ENCODE data around the gene HNRNPH2.

HNRNPH2 gene

GRCh38 chrX:101399825-101400224 lies 8.2 kb upstream of the HNRNPH2 start:
- H3K9me3 ChIP-seq (ENCODE audit: control insufficient read depth, insufficient read depth, low read length): no peaks in the 10 kb centered on the region
- H3K9ac ChIP-seq (ENCODE audit: low read depth, low read length): no peak overlapping the region
- H3K4me1 ChIP-seq (ENCODE audit: control insufficient read depth, insufficient read depth, low read length): no peaks in the 10 kb centered on the region
- no peaks in the 10 kb centered on the region for H3K27me3 ChIP-seq (ENCODE audit: control insufficient read depth, insufficient read depth, low read length)
- H3K4me3 ChIP-seq (ENCODE audit: low read depth, low read length): no peak overlapping the region
- H3K36me3 ChIP-seq (ENCODE audit: control insufficient read depth, insufficient read depth, low read length): peaks cover 8% of the 10 kb centered on the region

GRCh38 chrX:101407167-101407747 lies 765 bp upstream of the HNRNPH2 start:
- Histone ChIP-seq H3K4me3 (ENCODE audit: low read depth, low read length) (peak overlapping the region; percentile 72), H3K27me3 (ENCODE audit: control insufficient read depth, insufficient read depth, low read length) (no peaks in the 10 kb centered on the region), H3K9me3 (ENCODE audit: control insufficient read depth, insufficient read depth, low read length) (no peaks in the 10 kb centered on the region), H3K4me1 (ENCODE audit: control insufficient read depth, insufficient read depth, low read length) (no peaks in the 10 kb centered on the region), H3K36me3 (ENCODE audit: control insufficient read depth, insufficient read depth, low read length) (no peaks in the 10 kb centered on the region), H3K9ac (ENCODE audit: low read depth, low read length) (peak overlapping the region; percentile 38)

- no peaks in the 10 kb centered on the region for H3K4me1 ChIP-seq (ENCODE audit: control insufficient read depth, insufficient read depth, low read length)
Observed at GRCh38 chrX:101408532-101408841, 465 bp downstream of the HNRNPH2 start.

GRCh38 chrX:101409043-101409442 lies 1.0 kb downstream of the HNRNPH2 start:
- Histone ChIP-seq H3K4me3 (ENCODE audit: low read depth, low read length) (peak overlapping the region; percentile 80), H3K4me1 (ENCODE audit: control insufficient read depth, insufficient read depth, low read length) (no peaks in the 10 kb centered on the region)

More at GRCh38 chrX:101408532-101408841, 465 bp downstream of the HNRNPH2 start:
- Histone ChIP-seq H3K4me3 (ENCODE audit: low read depth, low read length) (peak overlapping the region; percentile 80), H3K9me3 (ENCODE audit: control insufficient read depth, insufficient read depth, low read length) (no peaks in the 10 kb centered on the region), H3K9ac (ENCODE audit: low read depth, low read length) (peak overlapping the region; percentile 79), H3K36me3 (ENCODE audit: control insufficient read depth, insufficient read depth, low read length) (peaks cover 2% of the 10 kb centered on the region), H3K27me3 (ENCODE audit: control insufficient read depth, insufficient read depth, low read length) (no peaks in the 10 kb centered on the region)

GRCh38 chrX:101410461-101410860 lies 2.4 kb downstream of the HNRNPH2 start:
- Histone ChIP-seq H3K9ac (ENCODE audit: low read depth, low read length) (no peak overlapping the region), H3K9me3 (ENCODE audit: control insufficient read depth, insufficient read depth, low read length) (no peaks in the 10 kb centered on the region), H3K36me3 (ENCODE audit: control insufficient read depth, insufficient read depth, low read length) (peaks cover 2% of the 10 kb centered on the region), H3K4me1 (ENCODE audit: control insufficient read depth, insufficient read depth, low read length) (no peaks in the 10 kb centered on the region), H3K27me3 (ENCODE audit: control insufficient read depth, insufficient read depth, low read length) (no peaks in the 10 kb centered on the region), H3K4me3 (ENCODE audit: low read depth, low read length) (no peak overlapping the region)

More at GRCh38 chrX:101409043-101409442, 1.0 kb downstream of the HNRNPH2 start:
- H3K27me3 ChIP-seq (ENCODE audit: control insufficient read depth, insufficient read depth, low read length): no peaks in the 10 kb centered on the region
- H3K9ac ChIP-seq (ENCODE audit: low read depth, low read length): peak overlapping the region; percentile 65
- H3K9me3 ChIP-seq (ENCODE audit: control insufficient read depth, insufficient read depth, low read length): no peaks in the 10 kb centered on the region
- peaks cover 2% of the 10 kb centered on the region for H3K36me3 ChIP-seq (ENCODE audit: control insufficient read depth, insufficient read depth, low read length)

GRCh38 chrX:101411984-101412383 lies 4.0 kb downstream of the HNRNPH2 start:
- peaks cover 2% of the 10 kb centered on the region for H3K36me3 ChIP-seq (ENCODE audit: control insufficient read depth, insufficient read depth, low read length)
- H3K27me3 ChIP-seq (ENCODE audit: control insufficient read depth, insufficient read depth, low read length): no peaks in the 10 kb centered on the region
- H3K9me3 ChIP-seq (ENCODE audit: control insufficient read depth, insufficient read depth, low read length): no peaks in the 10 kb centered on the region
- H3K4me1 ChIP-seq (ENCODE audit: control insufficient read depth, insufficient read depth, low read length): peaks cover 3% of the 10 kb centered on the region
- no peak overlapping the region for H3K9ac ChIP-seq (ENCODE audit: low read depth, low read length)
- H3K4me3 ChIP-seq (ENCODE audit: low read depth, low read length): no peak overlapping the region

GRCh38 chrX:101415180-101416145 lies 7.4 kb downstream of the HNRNPH2 start:
- Histone ChIP-seq H3K4me3 (ENCODE audit: low read depth, low read length) (no peak overlapping the region), H3K9ac (ENCODE audit: low read depth, low read length) (no peak overlapping the region), H3K4me1 (ENCODE audit: control insufficient read depth, insufficient read depth, low read length) (peaks cover 3% of the 10 kb centered on the region), H3K27me3 (ENCODE audit: control insufficient read depth, insufficient read depth, low read length) (no peaks in the 10 kb centered on the region), H3K9me3 (ENCODE audit: control insufficient read depth, insufficient read depth, low read length) (no peaks in the 10 kb centered on the region), H3K36me3 (ENCODE audit: control insufficient read depth, insufficient read depth, low read length) (peaks cover 2% of the 10 kb centered on the region)

GRCh38 chrX:101416691-101417090 lies 8.7 kb downstream of the HNRNPH2 start:
- Histone ChIP-seq H3K4me1 (ENCODE audit: control insufficient read depth, insufficient read depth, low read length) (peaks cover 3% of the 10 kb centered on the region), H3K36me3 (ENCODE audit: control insufficient read depth, insufficient read depth, low read length) (peaks cover 2% of the 10 kb centered on the region), H3K9me3 (ENCODE audit: control insufficient read depth, insufficient read depth, low read length) (no peaks in the 10 kb centered on the region), H3K9ac (ENCODE audit: low read depth, low read length) (no peak overlapping the region), H3K27me3 (ENCODE audit: control insufficient read depth, insufficient read depth, low read length) (no peaks in the 10 kb centered on the region), H3K4me3 (ENCODE audit: low read depth, low read length) (no peak overlapping the region)

- no peak overlapping the region for H3K9ac ChIP-seq (ENCODE audit: low read depth, low read length)
- no peaks in the 10 kb centered on the region for H3K27me3 ChIP-seq (ENCODE audit: control insufficient read depth, insufficient read depth, low read length)
- peaks cover 3% of the 10 kb centered on the region for H3K4me1 ChIP-seq (ENCODE audit: control insufficient read depth, insufficient read depth, low read length)
- no peaks in the 10 kb centered on the region for H3K9me3 ChIP-seq (ENCODE audit: control insufficient read depth, insufficient read depth, low read length)
- H3K4me3 ChIP-seq (ENCODE audit: low read depth, low read length): no peak overlapping the region
- H3K36me3 ChIP-seq (ENCODE audit: control insufficient read depth, insufficient read depth, low read length): peaks cover 2% of the 10 kb centered on the region
Observed at GRCh38 chrX:101417190-101417589, 9.2 kb downstream of the HNRNPH2 start.

GRCh38 chrX:101417981-101418841 lies 10.2 kb downstream of the HNRNPH2 start:
- Histone ChIP-seq H3K27me3 (ENCODE audit: control insufficient read depth, insufficient read depth, low read length) (no peaks in the 10 kb centered on the region), H3K4me1 (ENCODE audit: control insufficient read depth, insufficient read depth, low read length) (peaks cover 3% of the 10 kb centered on the region), H3K36me3 (ENCODE audit: control insufficient read depth, insufficient read depth, low read length) (no peaks in the 10 kb centered on the region), H3K4me3 (ENCODE audit: low read depth, low read length) (peak overlapping the region; percentile 60), H3K9ac (ENCODE audit: low read depth, low read length) (peak overlapping the region; percentile 88), H3K9me3 (ENCODE audit: control insufficient read depth, insufficient read depth, low read length) (no peaks in the 10 kb centered on the region)

GRCh38 chrX:101419489-101419888 lies 11.5 kb downstream of the HNRNPH2 start:
- Histone ChIP-seq H3K4me3 (ENCODE audit: low read depth, low read length) (no peak overlapping the region), H3K27me3 (ENCODE audit: control insufficient read depth, insufficient read depth, low read length) (no peaks in the 10 kb centered on the region), H3K36me3 (ENCODE audit: control insufficient read depth, insufficient read depth, low read length) (no peaks in the 10 kb centered on the region), H3K9me3 (ENCODE audit: control insufficient read depth, insufficient read depth, low read length) (no peaks in the 10 kb centered on the region), H3K4me1 (ENCODE audit: control insufficient read depth, insufficient read depth, low read length) (peaks cover 3% of the 10 kb centered on the region), H3K9ac (ENCODE audit: low read depth, low read length) (no peak overlapping the region)
